WTC11 (cell line): ENCODE measurements around the gene GPR75. TPM values are rescaled to one million over a fixed set of nuclear protein-coding genes. Genes with fewer than 3 reads are reported as not detected.

Experiments
- ATAC-seq: fragments of 200-7000 bp; cut with Tn5 transposase; 2 replicates; pipeline ENCODE4 v1.10.0; 2021; ENCODE audit warnings: mild to moderate bottlenecking, moderate library complexity
- CTCF ChIA-PET: fragments of 300-600 bp; sonication (Branson Sonifier 250); formaldehyde crosslinking; loops from one replicate; lab custom pipeline; 2021; ENCODE audit warnings: antibody characterized with exemption; lab: Charles Lee
- POLR2A ChIA-PET: fragments of 350-600 bp; sonication (Branson Sonifier 250); formaldehyde crosslinking; loops from one replicate; lab custom pipeline; 2021; ENCODE audit warnings: antibody characterized with exemption; lab: Charles Lee
- DNase-seq: peaks from one replicate; pipeline ENCODE4 v3.0.0; 2021; ENCODE audit warnings: low spot score
- H3K27ac Mint-ChIP-seq: 2 replicates; pipeline ENCODE4 v1.8.0; 2021; ENCODE audit warnings: mixed read lengths
- H3K27me3 Mint-ChIP-seq: 2 replicates; pipeline ENCODE4 v1.8.0; 2021; ENCODE audit warnings: low read depth, mild to moderate bottlenecking, moderate library complexity, mixed read lengths
- H3K36me3 Mint-ChIP-seq: 2 replicates; pipeline ENCODE4 v1.8.0; 2021; ENCODE audit warnings: mixed read lengths
- H3K4me1 Mint-ChIP-seq: 2 replicates; pipeline ENCODE4 v1.8.0; 2022; ENCODE audit warnings: mixed read lengths
- H3K4me3 Mint-ChIP-seq: 2 replicates; pipeline ENCODE4 v1.8.0; 2021; ENCODE audit warnings: mild to moderate bottlenecking, moderate library complexity, mixed read lengths
- H3K9me3 Mint-ChIP-seq: 2 replicates; pipeline ENCODE4 v1.8.0; 2021; ENCODE audit warnings: mixed read lengths
- E2F1 ChIP-seq: sonication (generic); formaldehyde crosslinking; IDR thresholded peaks from 2 replicates; pipeline ENCODE4 v1.8.0; 2022; ENCODE audit warnings: mild to moderate bottlenecking, missing genetic modification reagents
- ERG ChIP-seq: fragments of 250-450 bp; sonication (Bioruptor Pico); IDR thresholded peaks from 2 replicates; pipeline ENCODE4 v1.8.0; 2021; ENCODE audit warnings: mild to moderate bottlenecking
- IRF2 ChIP-seq: sonication (generic); formaldehyde crosslinking; IDR thresholded peaks from 2 replicates; pipeline ENCODE4 v1.8.0; 2022; ENCODE audit warnings: low read depth, missing genetic modification reagents, borderline replicate concordance
- NFATC4 ChIP-seq: fragments of 250-450 bp; sonication (Bioruptor Pico); IDR thresholded peaks from 2 replicates; pipeline ENCODE4 v1.9.0; 2021; ENCODE audit warnings: mild to moderate bottlenecking
- NR1H2 ChIP-seq: sonication (generic); formaldehyde crosslinking; IDR thresholded peaks from 2 replicates; pipeline ENCODE4 v1.9.0; 2021; ENCODE audit warnings: mild to moderate bottlenecking, moderate library complexity, missing genetic modification reagents
- SMAD3 ChIP-seq: sonication (generic); formaldehyde crosslinking; IDR thresholded peaks from 2 replicates; pipeline ENCODE4 v1.8.0; 2022; ENCODE audit warnings: missing genetic modification reagents, mild to moderate bottlenecking, borderline replicate concordance
- TCF7 ChIP-seq: sonication (generic); formaldehyde crosslinking; IDR thresholded peaks from 2 replicates; pipeline ENCODE4 v1.8.0; 2022; ENCODE audit warnings: mild to moderate bottlenecking, low read depth, missing genetic modification reagents, moderate library complexity
- ZNF121 ChIP-seq: sonication (generic); formaldehyde crosslinking; IDR thresholded peaks from 2 replicates; pipeline ENCODE4 v1.8.0; 2023; ENCODE audit warnings: missing genetic modification reagents
- ZNF232 ChIP-seq: sonication (generic); formaldehyde crosslinking; IDR thresholded peaks from 2 replicates; pipeline ENCODE4 v1.8.0; 2022; ENCODE audit warnings: mild to moderate bottlenecking, missing genetic modification reagents
- ZNF263 ChIP-seq: sonication (generic); formaldehyde crosslinking; IDR thresholded peaks from 2 replicates; pipeline ENCODE4 v1.8.1; 2022; ENCODE audit warnings: low read depth, mild to moderate bottlenecking, moderate library complexity, missing genetic modification reagents
- ZNF317 ChIP-seq: sonication (generic); formaldehyde crosslinking; IDR thresholded peaks from 2 replicates; pipeline ENCODE4 v1.8.1; 2023; ENCODE audit warnings: low read depth, mild to moderate bottlenecking, moderate library complexity, missing genetic modification reagents, borderline replicate concordance
- total RNA-seq: library from RNA; stranded (reverse); gene quantifications from 3 replicates; pipeline ENCODE4 v1.2.3, GENCODE V29; 2021
- TF ChIP-seq, protein P1 (sequence below): sonication (generic); formaldehyde crosslinking; IDR thresholded peaks from 2 replicates; pipeline ENCODE4 v1.8.1; 2023; ENCODE audit warnings: mild to moderate bottlenecking, missing genetic modification reagents
- TF ChIP-seq, protein P2 (sequence below): sonication (generic); formaldehyde crosslinking; IDR thresholded peaks from 2 replicates; pipeline ENCODE4 v1.8.1; 2023; ENCODE audit warnings: mild to moderate bottlenecking, moderate library complexity, missing genetic modification reagents
- TF ChIP-seq, protein P3 (sequence below): sonication (generic); formaldehyde crosslinking; conservative IDR thresholded peaks from 2 replicates; pipeline ENCODE4 v1.8.1; 2023; ENCODE audit warnings: mild to moderate bottlenecking, low read depth, missing genetic modification reagents, moderate library complexity
- TF ChIP-seq, protein P4 (sequence below): sonication (generic); formaldehyde crosslinking; IDR thresholded peaks from 2 replicates; pipeline ENCODE4 v1.8.1; 2023; ENCODE audit warnings: mild to moderate bottlenecking, missing genetic modification reagents, moderate library complexity

The GPR75 gene
- total RNA-seq, 1 experiment from 2014 or later: 2.2 TPM

GRCh38 chr2:53905396-53905795 is 45.6 kb upstream of the GPR75 start (continued):
- no peak for TF ChIP-seq ZNF232 (CRISPR knock-in tag)

- DNase-seq: no peak
- Mint-ChIP-seq H3K27ac (no peak overlapping the region), H3K36me3 (peaks cover 65% of the 10 kb centered on the region), H3K9me3 (no peaks in the 10 kb centered on the region), H3K4me3 (no peak overlapping the region), H3K27me3 (no peaks in the 10 kb centered on the region), H3K4me1 (no peaks in the 10 kb centered on the region)
- ChIA-PET CTCF (no interaction called here), POLR2A (no interaction called here)
- TF ChIP-seq ERG: no peak
- TF ChIP-seq, all 79 proteins: peak for 0
- ATAC-seq: no peak
These were observed 43.2 kb upstream of the GPR75 start for GRCh38 chr2:53903011-53903410.

DNA sequence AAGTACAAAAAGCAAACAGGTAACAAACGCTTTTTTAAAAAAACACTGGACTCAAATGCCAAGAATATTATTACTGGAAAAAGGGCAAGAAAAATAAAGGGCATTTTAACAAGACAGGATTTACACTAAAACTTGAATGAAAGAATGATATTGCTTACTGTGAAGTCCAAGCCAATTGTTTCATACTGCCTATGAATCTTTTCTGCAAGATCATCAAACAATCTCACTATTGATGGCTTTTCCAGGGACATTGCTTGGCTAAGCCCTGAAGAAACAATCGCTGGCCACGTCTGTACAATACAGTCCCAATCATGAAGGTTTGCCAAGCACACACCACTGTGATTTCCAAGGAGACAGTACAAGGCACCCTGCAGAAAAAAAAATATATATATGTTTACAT is 41.4 kb upstream of the GPR75 start:
- H3K27me3 Mint-ChIP-seq: no peaks in the 10 kb centered on the region
- no peaks in the 10 kb centered on the region for H3K4me1 Mint-ChIP-seq
- TF ChIP-seq ZNF121 (CRISPR knock-in tag) (no peak), ZNF263 (CRISPR knock-in tag) (no peak), ZNF317 (CRISPR knock-in tag) (no peak), SMAD3 (no peak), NR1H2 (no peak), ERG (no peak), IRF2 (CRISPR knock-in tag) (no peak), NFATC4 (CRISPR knock-in tag) (no peak), E2F1 (CRISPR knock-in tag) (no peak), ZNF232 (CRISPR knock-in tag) (no peak), TCF7 (CRISPR knock-in tag) (no peak)
- TF ChIP-seq, protein P1, sequence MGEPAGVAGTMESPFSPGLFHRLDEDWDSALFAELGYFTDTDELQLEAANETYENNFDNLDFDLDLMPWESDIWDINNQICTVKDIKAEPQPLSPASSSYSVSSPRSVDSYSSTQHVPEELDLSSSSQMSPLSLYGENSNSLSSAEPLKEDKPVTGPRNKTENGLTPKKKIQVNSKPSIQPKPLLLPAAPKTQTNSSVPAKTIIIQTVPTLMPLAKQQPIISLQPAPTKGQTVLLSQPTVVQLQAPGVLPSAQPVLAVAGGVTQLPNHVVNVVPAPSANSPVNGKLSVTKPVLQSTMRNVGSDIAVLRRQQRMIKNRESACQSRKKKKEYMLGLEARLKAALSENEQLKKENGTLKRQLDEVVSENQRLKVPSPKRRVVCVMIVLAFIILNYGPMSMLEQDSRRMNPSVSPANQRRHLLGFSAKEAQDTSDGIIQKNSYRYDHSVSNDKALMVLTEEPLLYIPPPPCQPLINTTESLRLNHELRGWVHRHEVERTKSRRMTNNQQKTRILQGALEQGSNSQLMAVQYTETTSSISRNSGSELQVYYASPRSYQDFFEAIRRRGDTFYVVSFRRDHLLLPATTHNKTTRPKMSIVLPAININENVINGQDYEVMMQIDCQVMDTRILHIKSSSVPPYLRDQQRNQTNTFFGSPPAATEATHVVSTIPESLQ: no peak
- TF ChIP-seq, protein P2, sequence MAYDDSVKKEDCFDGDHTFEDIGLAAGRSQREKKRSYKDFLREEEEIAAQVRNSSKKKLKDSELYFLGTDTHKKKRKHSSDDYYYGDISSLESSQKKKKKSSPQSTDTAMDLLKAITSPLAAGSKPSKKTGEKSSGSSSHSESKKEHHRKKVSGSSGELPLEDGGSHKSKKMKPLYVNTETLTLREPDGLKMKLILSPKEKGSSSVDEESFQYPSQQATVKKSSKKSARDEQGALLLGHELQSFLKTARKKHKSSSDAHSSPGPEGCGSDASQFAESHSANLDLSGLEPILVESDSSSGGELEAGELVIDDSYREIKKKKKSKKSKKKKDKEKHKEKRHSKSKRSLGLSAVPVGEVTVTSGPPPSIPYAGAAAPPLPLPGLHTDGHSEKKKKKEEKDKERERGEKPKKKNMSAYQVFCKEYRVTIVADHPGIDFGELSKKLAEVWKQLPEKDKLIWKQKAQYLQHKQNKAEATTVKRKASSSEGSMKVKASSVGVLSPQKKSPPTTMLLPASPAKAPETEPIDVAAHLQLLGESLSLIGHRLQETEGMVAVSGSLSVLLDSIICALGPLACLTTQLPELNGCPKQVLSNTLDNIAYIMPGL (CRISPR knock-in tag): no peak
- TF ChIP-seq, protein P3, sequence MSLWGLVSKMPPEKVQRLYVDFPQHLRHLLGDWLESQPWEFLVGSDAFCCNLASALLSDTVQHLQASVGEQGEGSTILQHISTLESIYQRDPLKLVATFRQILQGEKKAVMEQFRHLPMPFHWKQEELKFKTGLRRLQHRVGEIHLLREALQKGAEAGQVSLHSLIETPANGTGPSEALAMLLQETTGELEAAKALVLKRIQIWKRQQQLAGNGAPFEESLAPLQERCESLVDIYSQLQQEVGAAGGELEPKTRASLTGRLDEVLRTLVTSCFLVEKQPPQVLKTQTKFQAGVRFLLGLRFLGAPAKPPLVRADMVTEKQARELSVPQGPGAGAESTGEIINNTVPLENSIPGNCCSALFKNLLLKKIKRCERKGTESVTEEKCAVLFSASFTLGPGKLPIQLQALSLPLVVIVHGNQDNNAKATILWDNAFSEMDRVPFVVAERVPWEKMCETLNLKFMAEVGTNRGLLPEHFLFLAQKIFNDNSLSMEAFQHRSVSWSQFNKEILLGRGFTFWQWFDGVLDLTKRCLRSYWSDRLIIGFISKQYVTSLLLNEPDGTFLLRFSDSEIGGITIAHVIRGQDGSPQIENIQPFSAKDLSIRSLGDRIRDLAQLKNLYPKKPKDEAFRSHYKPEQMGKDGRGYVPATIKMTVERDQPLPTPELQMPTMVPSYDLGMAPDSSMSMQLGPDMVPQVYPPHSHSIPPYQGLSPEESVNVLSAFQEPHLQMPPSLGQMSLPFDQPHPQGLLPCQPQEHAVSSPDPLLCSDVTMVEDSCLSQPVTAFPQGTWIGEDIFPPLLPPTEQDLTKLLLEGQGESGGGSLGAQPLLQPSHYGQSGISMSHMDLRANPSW (CRISPR knock-in tag): no peak
- TF ChIP-seq, protein P4, sequence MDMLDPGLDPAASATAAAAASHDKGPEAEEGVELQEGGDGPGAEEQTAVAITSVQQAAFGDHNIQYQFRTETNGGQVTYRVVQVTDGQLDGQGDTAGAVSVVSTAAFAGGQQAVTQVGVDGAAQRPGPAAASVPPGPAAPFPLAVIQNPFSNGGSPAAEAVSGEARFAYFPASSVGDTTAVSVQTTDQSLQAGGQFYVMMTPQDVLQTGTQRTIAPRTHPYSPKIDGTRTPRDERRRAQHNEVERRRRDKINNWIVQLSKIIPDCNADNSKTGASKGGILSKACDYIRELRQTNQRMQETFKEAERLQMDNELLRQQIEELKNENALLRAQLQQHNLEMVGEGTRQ (CRISPR knock-in tag): no peak

More for the DNA sequence above, 41.4 kb upstream of the GPR75 start:
- Mint-ChIP-seq H3K27ac (no peak overlapping the region), H3K9me3 (no peaks in the 10 kb centered on the region), H3K36me3 (peaks cover 64% of the 10 kb centered on the region), H3K4me3 (no peak overlapping the region)
- ChIA-PET POLR2A (no interaction called here), CTCF (no interaction called here)
- DNase-seq: no peak
- no peak for ATAC-seq
